CD4-positive, alpha-beta T cell treated with Interleukin-15 for 1 hour (primary cell): ENCODE measurements around the gene SMOC2.
"Not testable (repeated sequence)": the region's sequence is repeated elsewhere in the genome, so short reads cannot be mapped to it uniquely, and the experiment has no call there.

ENCODE experiments used
- DNase-seq: peaks from one replicate; pipeline ENCODE4 v3.0.0-alpha.2; 2020

SMOC2 gene

GRCh38 chr6:168692193-168692914 is 251.4 kb downstream of the SMOC2 start:
- no peak for DNase-seq

- DNase-seq: not testable (repeated sequence)
These were observed 251.9 kb downstream of the SMOC2 start for GRCh38 chr6:168692915-168693257.

- not testable (repeated sequence) for DNase-seq
These were observed 253.8 kb downstream of the SMOC2 start for GRCh38 chr6:168694797-168695196.

- no peak for DNase-seq
These were observed 254.7 kb downstream of the SMOC2 start for GRCh38 chr6:168695701-168696100.

GRCh38 chr6:168698923-168699322 is 257.9 kb downstream of the SMOC2 start:
- no peak for DNase-seq

GRCh38 chr6:168699631-168700295 is 258.8 kb downstream of the SMOC2 start:
- DNase-seq: no peak

GRCh38 chr6:168700880-168701279 is 259.9 kb downstream of the SMOC2 start:
- DNase-seq: no peak

- no peak for DNase-seq
These were observed 263.0 kb downstream of the SMOC2 start for GRCh38 chr6:168703990-168704389.

GRCh38 chr6:168704678-168705077 is 263.7 kb downstream of the SMOC2 start:
- DNase-seq: no peak

- DNase-seq: not testable (repeated sequence)
These were observed 264.3 kb downstream of the SMOC2 start for GRCh38 chr6:168705271-168705670.

GRCh38 chr6:168706471-168707177 is 265.6 kb downstream of the SMOC2 start:
- DNase-seq: no peak

GRCh38 chr6:168708526-168708925 is 267.5 kb downstream of the SMOC2 start:
- DNase-seq: no peak

GRCh38 chr6:168708984-168709383 is 268.0 kb downstream of the SMOC2 start:
- DNase-seq: no peak

GRCh38 chr6:168709390-168709789 is 268.4 kb downstream of the SMOC2 start:
- DNase-seq: no peak

- no peak for DNase-seq
These were observed 269.0 kb downstream of the SMOC2 start for GRCh38 chr6:168709991-168710390.

- no peak for DNase-seq
These were observed 270.2 kb downstream of the SMOC2 start for GRCh38 chr6:168711049-168711640.

- DNase-seq: no peak
These were observed 270.8 kb downstream of the SMOC2 start for GRCh38 chr6:168711666-168712300.

- no peak for DNase-seq
These were observed 272.0 kb downstream of the SMOC2 start for GRCh38 chr6:168712993-168713392.

- no peak for DNase-seq
These were observed 272.9 kb downstream of the SMOC2 start for GRCh38 chr6:168713839-168714238.

- DNase-seq: no peak
These were observed 273.7 kb downstream of the SMOC2 start for GRCh38 chr6:168714547-168715260.

- no peak for DNase-seq
These were observed 274.9 kb downstream of the SMOC2 start for GRCh38 chr6:168715643-168716481.
